Head of caudate nucleus (tissue), 42 donors: ENCODE measurements around the gene IGFBP1.

Source experiments
- DNase-seq, 42 donors: peaks; one replicate each; pipeline versions ENCODE4 v3.0.0 to v3.0.0-alpha.2; 2020 to 2021; ENCODE audit warnings: mixed read lengths in 7 of 42
- intact Hi-C: fragments of 100-400 bp; cut with DNase I; formaldehyde crosslinking; loops from one replicate; pipeline ENCODE4 v1.15.0; 2022

The IGFBP1 gene

GRCh38 chr7:45894665-45895062 lies 6.4 kb downstream of the IGFBP1 start:
- no peak for DNase-seq
- intact Hi-C loops = no loop called here

DNA sequence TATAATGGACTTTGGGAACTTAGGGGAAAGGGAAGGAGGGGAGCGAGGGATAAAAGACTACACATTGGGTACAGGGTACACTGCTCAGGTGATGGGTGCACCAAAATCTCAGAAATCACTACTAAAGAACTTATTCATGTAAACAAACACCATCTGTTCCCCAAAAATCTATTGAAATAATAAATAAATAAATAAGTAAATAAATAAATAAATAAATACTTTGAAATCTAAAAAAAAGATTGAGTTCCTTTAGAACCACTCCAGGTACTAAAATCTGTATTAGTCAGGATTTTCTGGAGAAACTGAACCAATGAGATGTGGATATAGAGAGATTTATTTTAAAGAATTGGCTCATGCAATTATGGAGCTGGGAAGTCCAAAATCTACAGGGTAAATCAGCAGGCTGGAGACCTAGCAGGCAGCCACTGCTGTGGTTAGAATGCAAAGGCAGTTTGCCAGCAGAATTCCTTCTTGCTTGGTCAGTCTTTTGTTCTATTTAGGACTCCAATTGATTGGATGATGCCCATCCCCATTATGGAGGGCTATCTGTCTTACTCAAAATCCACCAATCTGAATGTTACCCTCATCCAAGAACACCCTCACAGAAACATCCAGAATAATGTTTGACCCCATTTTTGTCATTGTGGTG lies 8.9 kb downstream of the IGFBP1 start:
- intact Hi-C loops = no loop called here
- no peak for DNase-seq

- intact Hi-C loops = no loop called here
- DNase-seq = no peak
Measured at GRCh38 chr7:45898222-45898621, 9.9 kb downstream of the IGFBP1 start.

- no peak for DNase-seq
- intact Hi-C loops = no loop called here
Measured at GRCh38 chr7:45901566-45901965, 13.3 kb downstream of the IGFBP1 start.

- intact Hi-C loops = no loop called here
Measured at GRCh38 chr7:45902820-45903219, 14.5 kb downstream of the IGFBP1 start.

DNA sequence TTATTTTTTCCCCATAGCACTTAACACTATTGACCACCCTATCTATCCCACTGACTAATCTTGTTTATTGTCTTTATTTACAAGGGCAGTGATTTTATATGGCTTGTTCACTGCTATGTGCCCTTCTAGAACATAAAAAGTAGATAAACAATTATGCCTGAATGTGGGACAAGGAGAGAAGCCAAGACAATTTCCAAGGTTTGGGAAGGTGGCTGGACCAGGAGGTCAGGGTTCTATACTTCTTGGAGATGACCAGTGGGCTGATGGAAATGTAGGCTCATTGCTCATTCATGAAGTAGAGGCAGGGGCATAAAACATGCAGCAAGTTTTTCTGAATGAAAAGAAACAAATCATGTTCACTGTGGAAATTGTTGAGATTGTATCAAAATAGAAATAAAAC lies 21.3 kb downstream of the IGFBP1 start:
- intact Hi-C loops = no loop called here
- DNase-seq = no peak

More at GRCh38 chr7:45902820-45903219, 14.5 kb downstream of the IGFBP1 start:
- DNase-seq = no peak

DNA sequence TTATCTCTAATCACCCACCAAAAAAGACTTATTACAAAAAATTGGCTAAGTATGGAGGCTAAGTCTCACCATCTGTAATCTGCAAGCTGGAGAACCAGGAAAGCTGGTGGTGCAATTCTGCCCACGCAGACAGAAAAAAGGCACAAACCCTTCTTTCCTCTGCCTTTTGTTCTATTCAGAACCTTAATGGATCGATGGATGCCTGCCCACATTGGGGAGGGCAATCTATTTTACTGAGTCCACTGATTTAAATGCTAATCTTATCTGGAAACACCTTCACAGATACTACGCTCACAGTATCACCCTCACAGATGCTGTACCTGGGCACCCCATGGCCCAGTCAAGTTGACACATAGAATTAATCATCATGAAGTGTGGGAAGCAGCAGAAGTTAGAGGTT lies 22.6 kb downstream of the IGFBP1 start:
- intact Hi-C loops = loop anchor here (10.0 kb wide), 1 partner anchor 1274 kb away; no protein-coding TSS in a partner anchor
- DNase-seq = no peak

- no peak for DNase-seq
- intact Hi-C loops = loop anchor here (10.0 kb wide), 1 partner anchor 1273 kb away; no protein-coding TSS in a partner anchor
Measured at GRCh38 chr7:45911311-45911710, 23.0 kb downstream of the IGFBP1 start.

DNA sequence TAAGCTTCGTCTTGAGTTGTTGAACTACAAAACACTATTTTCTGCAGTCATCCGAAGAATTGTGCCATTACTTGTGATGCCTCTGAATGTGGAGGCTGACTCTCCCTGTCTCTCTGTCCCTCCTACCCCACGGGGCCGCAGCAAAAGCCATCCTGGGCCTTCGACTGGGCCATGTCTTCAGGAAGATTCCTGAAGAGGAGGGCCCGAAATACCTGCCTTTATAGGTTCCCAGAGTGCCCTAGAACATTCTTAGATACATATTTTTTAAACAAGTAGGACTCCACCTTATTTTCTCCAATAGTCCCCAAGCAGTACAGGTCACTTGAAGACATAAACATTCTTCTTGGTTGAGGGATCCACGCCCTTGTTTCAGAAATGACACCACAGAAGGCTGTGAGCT lies 24.7 kb downstream of the IGFBP1 start:
- DNase-seq = no peak
- intact Hi-C loops = loop anchor here (10.0 kb wide), 1 partner anchor 1272 kb away; no protein-coding TSS in a partner anchor

DNA sequence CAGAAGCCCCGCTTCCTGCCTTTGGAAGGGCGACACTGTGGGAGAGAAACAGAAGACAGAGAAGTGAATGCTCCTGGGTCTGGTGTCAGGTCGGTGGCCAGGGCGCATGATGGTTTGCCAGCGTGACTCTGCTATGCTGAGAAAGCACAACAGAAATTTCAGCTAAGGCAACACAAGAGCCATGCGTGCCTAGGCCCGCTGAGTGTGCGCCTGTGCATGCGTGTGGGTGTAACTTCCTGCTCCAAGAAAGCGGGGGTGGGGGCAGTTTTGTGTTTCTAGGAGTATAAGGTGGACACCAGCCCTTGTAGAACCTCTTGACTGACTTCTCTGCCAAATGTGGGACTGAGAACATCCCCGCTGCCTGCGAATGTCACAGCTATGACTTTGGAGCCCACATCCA lies 26.6 kb downstream of the IGFBP1 start:
- DNase-seq = no peak
- intact Hi-C loops = loop anchor here (5.0 to 10.0 kb wide), 2 partner anchors 1172 to 1270 kb away; no protein-coding TSS in a partner anchor

DNA sequence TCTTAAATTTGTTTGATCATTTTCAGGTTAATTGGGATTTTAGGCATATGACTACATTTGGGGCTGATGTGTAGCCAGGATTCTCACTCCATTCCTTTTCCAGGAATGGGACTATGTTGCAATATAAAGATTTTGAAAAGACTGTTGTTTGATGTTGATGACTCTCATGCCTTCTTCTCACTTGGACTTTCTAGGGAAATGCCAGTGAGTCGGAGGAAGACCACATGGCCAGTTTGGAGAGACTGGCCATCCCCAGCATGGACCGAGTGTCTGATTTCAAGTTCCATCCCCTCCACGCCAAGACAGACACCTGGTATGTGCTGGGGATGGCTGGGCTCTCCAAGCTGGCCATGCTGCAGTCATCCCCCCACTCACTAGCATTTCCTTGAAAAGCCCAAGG lies 27.3 kb downstream of the IGFBP1 start:
- no peak for DNase-seq
- intact Hi-C loops = loop anchor here (5.0 to 10.0 kb wide), 2 partner anchors 1172 to 1269 kb away; no protein-coding TSS in a partner anchor

DNA sequence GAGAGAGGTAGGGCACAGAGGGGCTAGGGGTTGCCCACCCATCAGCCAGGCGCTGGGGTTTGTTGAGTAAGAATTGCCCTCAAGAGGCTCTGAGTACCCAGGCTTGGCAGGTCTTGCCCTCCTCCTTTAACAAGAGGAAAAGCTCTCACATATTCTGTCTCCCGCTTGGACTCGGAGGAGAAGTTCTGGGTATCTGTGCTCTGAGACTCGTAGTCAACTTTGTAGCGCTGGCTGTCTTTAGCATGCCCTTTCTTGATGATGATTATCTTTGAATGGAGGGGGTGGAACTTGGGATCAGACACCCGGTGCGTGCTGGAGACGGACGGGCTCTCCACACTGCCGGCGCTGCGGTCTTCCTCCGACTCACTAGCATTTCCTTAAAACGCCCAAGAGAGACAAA lies 28.8 kb downstream of the IGFBP1 start:
- DNase-seq = no peak
- intact Hi-C loops = loop anchor here (5.0 to 10.0 kb wide), 2 partner anchors 1170 to 1268 kb away; no protein-coding TSS in a partner anchor

GRCh38 chr7:45917658-45918057 lies 29.4 kb downstream of the IGFBP1 start:
- peak; percentile 66 to 94 (median 86) for DNase-seq
- intact Hi-C loops = loop anchor here (5.0 to 10.0 kb wide), 2 partner anchors 1170 to 1267 kb away; no protein-coding TSS in a partner anchor

DNA sequence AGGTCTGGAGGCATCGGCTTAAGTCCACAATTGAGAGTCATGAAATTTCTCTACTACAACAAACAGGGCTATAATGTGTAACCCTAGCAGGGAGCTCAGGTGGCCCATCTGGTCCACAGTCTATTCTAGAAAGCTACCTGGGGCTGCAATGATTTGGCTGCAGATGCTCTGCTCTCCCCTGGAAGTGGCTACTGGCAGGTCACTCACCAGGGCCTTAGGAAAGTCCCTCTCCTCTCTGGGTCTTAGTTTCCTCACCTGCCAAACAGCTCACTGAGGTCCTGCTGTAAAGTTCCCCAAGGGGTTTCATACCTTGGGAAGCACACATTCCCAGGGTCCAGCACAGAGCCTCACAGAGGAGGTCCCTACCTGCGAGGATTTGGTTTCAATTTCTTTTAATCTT lies 30.3 kb downstream of the IGFBP1 start:
- DNase-seq = no peak
- intact Hi-C loops = loop anchor here (5.0 to 10.0 kb wide), 2 partner anchors 1169 to 1266 kb away; no protein-coding TSS in a partner anchor

DNA sequence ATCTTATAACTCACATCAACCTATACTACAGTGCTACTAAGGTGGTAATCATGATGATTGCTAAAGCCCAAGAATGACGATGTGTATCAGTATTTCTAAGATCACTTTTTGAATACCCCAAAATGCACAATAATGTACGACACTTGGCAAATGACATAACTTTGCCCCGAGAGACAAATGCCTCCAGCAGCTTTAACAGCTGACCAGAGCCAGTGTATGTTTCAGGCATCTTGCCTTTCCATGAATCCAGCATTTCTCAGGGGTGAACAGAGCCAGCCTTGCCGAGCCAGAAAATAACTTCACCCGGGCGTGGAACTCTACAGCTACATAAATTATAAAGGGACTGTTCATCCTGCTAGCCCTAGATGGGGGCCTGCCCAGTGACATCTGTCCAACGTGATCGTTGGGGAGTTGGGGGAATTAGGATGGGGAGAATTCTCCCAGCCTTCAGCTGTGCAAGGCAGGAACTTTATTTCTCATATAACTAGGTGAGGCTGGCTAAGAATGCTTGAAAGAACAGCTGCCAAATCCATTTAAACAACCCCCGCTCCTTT lies 31.0 kb downstream of the IGFBP1 start:
- DNase-seq = no peak
- intact Hi-C loops = loop anchor here (5.0 to 10.0 kb wide), 2 partner anchors 1168 to 1265 kb away; no protein-coding TSS in a partner anchor

GRCh38 chr7:45919993-45920459 lies 31.7 kb downstream of the IGFBP1 start:
- intact Hi-C loops = loop anchor here (5.0 to 10.0 kb wide), 3 partner anchors 435 to 1265 kb away; no protein-coding TSS in a partner anchor
- DNase-seq = no peak

DNA sequence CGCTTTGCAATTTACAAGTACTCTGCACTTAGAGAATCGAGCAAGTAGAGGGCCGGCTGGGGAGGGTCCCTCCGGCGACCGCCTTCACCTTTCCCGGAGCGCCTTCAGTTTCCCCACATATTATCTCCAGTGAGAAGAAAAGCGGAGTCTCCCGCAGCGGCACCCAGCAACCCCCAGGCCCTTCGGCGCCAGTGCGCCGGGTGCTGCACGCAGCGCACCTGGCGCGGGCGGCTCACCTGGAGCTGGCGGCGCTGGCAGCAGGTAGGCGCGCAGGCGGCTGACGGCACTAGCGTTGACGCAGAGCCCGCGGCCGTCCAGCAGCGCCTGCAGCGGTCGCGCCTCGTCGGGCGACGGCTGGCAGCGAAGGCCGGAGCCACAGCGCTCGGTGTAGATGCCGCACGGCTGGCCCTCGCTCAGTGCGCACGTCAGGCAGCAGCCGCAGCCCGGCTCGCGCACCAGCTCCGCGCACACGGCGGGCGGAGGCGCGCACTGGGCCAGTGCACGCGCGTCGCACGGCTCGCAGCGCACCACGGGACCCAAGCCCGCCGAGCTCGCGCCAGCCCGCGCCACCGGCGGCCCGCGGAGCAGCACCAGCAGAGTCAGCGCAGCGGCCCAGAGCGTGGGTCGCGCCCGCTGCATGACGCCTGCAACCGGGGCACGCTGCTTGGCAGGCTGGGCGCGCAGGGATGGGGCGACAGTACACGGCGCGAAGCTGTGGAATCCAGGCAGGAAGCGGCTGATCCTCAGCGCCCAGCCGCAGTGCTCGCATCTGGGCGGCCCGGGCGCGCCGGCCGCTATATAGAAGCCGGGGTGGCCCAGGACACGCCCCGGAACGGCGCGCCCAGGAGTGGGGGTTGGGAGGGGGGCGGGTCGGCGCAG lies 32.5 kb downstream of the IGFBP1 start, which contains the start of gene IGFBP3:
TSS of gene IGFBP3 (minus strand) at position 771 of the 879 bp plus-strand sequence. CDS start at position 639, 132 bp downstream.
- intact Hi-C loops = loop anchor here (10.0 kb wide), 1 partner anchor 434 kb away; no protein-coding TSS in a partner anchor
- peak in 13 of 42 donors; percentile 14 to 62 (median 33) for DNase-seq

DNA sequence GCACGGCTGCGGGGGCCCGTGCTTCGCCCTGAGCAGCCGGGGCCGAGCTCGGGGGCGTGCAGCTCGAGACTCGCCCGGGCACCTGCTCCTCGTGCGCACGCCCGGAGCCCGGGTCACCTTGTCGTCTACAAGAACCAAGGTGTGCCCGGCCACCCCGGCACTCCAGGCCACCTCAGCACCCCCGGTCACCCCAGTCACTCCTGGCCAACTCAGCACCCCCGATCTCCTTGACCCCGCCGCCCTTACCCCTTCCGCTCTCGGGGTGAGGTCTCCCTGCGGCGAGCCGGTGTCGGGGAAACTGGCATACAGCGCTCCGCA lies 33.1 kb downstream of the IGFBP1 start:
- intact Hi-C loops = loop anchor here (10.0 kb wide), 1 partner anchor 433 kb away; no protein-coding TSS in a partner anchor
- no peak for DNase-seq
